H9 (cell line): Measurements from ENCODE around the gene RPS15. TPM values are rescaled to one million over a fixed set of nuclear protein-coding genes. Genes with fewer than 3 reads are reported as not detected.
A peak's percentile ranks its signal among the peaks of the same experiment; 100 is the strongest.

ENCODE experiments used
- DNase-seq: peaks from one replicate; pipeline ENCODE4 v3.0.0-alpha.2; 2017
- H2AFZ ChIP-seq: one replicate; pipeline ENCODE4 v1.6.1; 2013; ENCODE audit warnings: mild to moderate bottlenecking, low read length, control low read depth, moderate library complexity
- H2AK5ac ChIP-seq: 2 replicates; pipeline ENCODE4 v1.6.1; 2013; ENCODE audit warnings: low read length, control low read depth, mixed read lengths; ENCODE audit not compliant: insufficient read length
- H2BK120ac ChIP-seq: one replicate; pipeline ENCODE4 v1.6.1; 2013; ENCODE audit warnings: low read depth, mild to moderate bottlenecking, low read length, control low read depth, inconsistent platforms; ENCODE audit not compliant: poor library complexity, severe bottlenecking
- H2BK12ac ChIP-seq: 2 replicates; pipeline ENCODE4 v1.6.1; 2013; ENCODE audit warnings: low read length, control low read depth, mixed read lengths, low read depth; ENCODE audit not compliant: insufficient read length
- H2BK15ac ChIP-seq: 2 replicates; pipeline ENCODE4 v1.6.1; 2013; ENCODE audit warnings: low read depth, low read length, control low read depth
- H2BK20ac ChIP-seq: one replicate; pipeline ENCODE4 v1.6.1; 2013; ENCODE audit warnings: low read depth, mild to moderate bottlenecking, low read length, control low read depth, inconsistent platforms; ENCODE audit not compliant: poor library complexity, severe bottlenecking
- H2BK5ac ChIP-seq: 2 replicates; pipeline ENCODE4 v1.6.1; 2013; ENCODE audit warnings: low read length, control low read depth, mixed read lengths; ENCODE audit not compliant: insufficient read length
- H3K14ac ChIP-seq: 2 replicates; pipeline ENCODE4 v1.6.1; 2013; ENCODE audit warnings: low read length, control low read depth; ENCODE audit not compliant: insufficient read depth
- H3K18ac ChIP-seq: 2 replicates; pipeline ENCODE4 v1.6.1; 2013; ENCODE audit warnings: low read depth, mild to moderate bottlenecking, mixed read lengths, low read length, control low read depth; ENCODE audit not compliant: insufficient read length
- H3K23ac ChIP-seq: 2 replicates; pipeline ENCODE4 v1.6.1; 2013; ENCODE audit warnings: low read length, control low read depth, mixed read lengths, low read depth; ENCODE audit not compliant: insufficient read length
- H3K23me2 ChIP-seq: 2 replicates; pipeline ENCODE4 v1.6.1; 2013; ENCODE audit warnings: low read depth, mild to moderate bottlenecking, mixed read lengths, low read length, control low read depth; ENCODE audit not compliant: insufficient read length, poor library complexity, severe bottlenecking
- H3K27ac ChIP-seq: 2 replicates; pipeline ENCODE4 v1.5.1; 2013; ENCODE audit warnings: low read length, control low read depth, mixed read lengths, low read depth; ENCODE audit not compliant: insufficient read length
- H3K27me3 ChIP-seq: 2 replicates; pipeline ENCODE4 v1.6.1; 2013; ENCODE audit warnings: low read length, control low read depth, inconsistent platforms; ENCODE audit not compliant: insufficient read depth
- H3K4ac ChIP-seq: 2 replicates; pipeline ENCODE4 v1.6.1; 2013; ENCODE audit warnings: low read depth, mild to moderate bottlenecking, control low read depth, inconsistent platforms, low read length, moderate library complexity
- H3K4me1 ChIP-seq: 2 replicates; pipeline ENCODE4 v1.6.1; 2013; ENCODE audit warnings: low read length, control low read depth, inconsistent platforms; ENCODE audit not compliant: insufficient read depth
- H3K4me2 ChIP-seq: 2 replicates; pipeline ENCODE4 v1.6.1; 2013; ENCODE audit warnings: low read length, control low read depth, mixed read lengths; ENCODE audit not compliant: insufficient read length, insufficient read depth
- H3K56ac ChIP-seq: 2 replicates; pipeline ENCODE4 v1.6.1; 2013; ENCODE audit warnings: low read depth, mild to moderate bottlenecking, mixed read lengths, low read length, control low read depth; ENCODE audit not compliant: insufficient read length
- H3K79me1 ChIP-seq: 2 replicates; pipeline ENCODE4 v1.6.1; 2013; ENCODE audit warnings: low read depth, mild to moderate bottlenecking, moderate library complexity, low read length, control low read depth, inconsistent platforms; ENCODE audit not compliant: insufficient read depth, poor library complexity, severe bottlenecking
- H3K79me2 ChIP-seq: 2 replicates; pipeline ENCODE4 v1.6.1; 2013; ENCODE audit warnings: low read length, control low read depth, inconsistent platforms; ENCODE audit not compliant: insufficient read depth
- H3K9ac ChIP-seq: 2 replicates; pipeline ENCODE4 v1.6.1; 2013; ENCODE audit warnings: low read length, control low read depth, mixed read lengths; ENCODE audit not compliant: insufficient read length; ENCODE audit errors: extremely low read depth
- H3K9me3 ChIP-seq: one replicate; pipeline ENCODE4 v1.6.1; 2013; ENCODE audit warnings: low read depth, low read length, inconsistent platforms; ENCODE audit not compliant: control insufficient read depth
- H3T11ph ChIP-seq: one replicate; pipeline ENCODE4 v1.6.1; 2013; ENCODE audit warnings: mild to moderate bottlenecking, low read length, control low read depth, inconsistent platforms
- H4K20me1 ChIP-seq: one replicate; pipeline ENCODE4 v1.6.1; 2013; ENCODE audit not compliant: control insufficient read depth, insufficient read length, insufficient read depth
- H4K5ac ChIP-seq: 2 replicates; pipeline ENCODE4 v1.6.1; 2013; ENCODE audit warnings: low read depth, mild to moderate bottlenecking, mixed read lengths, low read length, control low read depth; ENCODE audit not compliant: insufficient read length
- H4K8ac ChIP-seq: replicated peaks from 2 replicates; pipeline ENCODE4 v1.6.1; 2013; ENCODE audit warnings: low read length, control low read depth, mixed read lengths, low read depth; ENCODE audit not compliant: insufficient read length
- H4K91ac ChIP-seq: 2 replicates; pipeline ENCODE4 v1.6.1; 2013; ENCODE audit warnings: low read depth, mild to moderate bottlenecking, moderate library complexity, mixed read lengths, low read length, control low read depth; ENCODE audit not compliant: insufficient read length
- H3K27ac Mint-ChIP-seq, 3 experiments: 2 replicates in 2 of 3; 3 replicates in 1 of 3; pipeline ENCODE4 v1.8.0; 2020 to 2021; ENCODE audit warnings: mixed read lengths in 3 of 3, mild to moderate bottlenecking in 1 of 3, moderate library complexity in 1 of 3
- H3K27me3 Mint-ChIP-seq: 2 replicates; pipeline ENCODE4 v1.8.0; 2021; ENCODE audit warnings: low read depth, mild to moderate bottlenecking, moderate library complexity, mixed read lengths
- H3K36me3 Mint-ChIP-seq, 3 experiments: 2 replicates in 2 of 3; 3 replicates in 1 of 3; pipeline ENCODE4 v1.8.0; 2020 to 2021; ENCODE audit warnings: low read depth in 3 of 3, mixed read lengths in 3 of 3; ENCODE audit not compliant: insufficient read depth in 1 of 3
- H3K4me1 Mint-ChIP-seq, 2 experiments: 2 replicates each; pipeline ENCODE4 v1.8.0; 2020; ENCODE audit warnings: mixed read lengths in 2 of 2
- H3K4me3 Mint-ChIP-seq, 2 experiments: 2 replicates in 1 of 2; 3 replicates in 1 of 2; pipeline ENCODE4 v1.8.0; 2020 to 2021; ENCODE audit warnings: mild to moderate bottlenecking in 2 of 2, mixed read lengths in 2 of 2, moderate library complexity in 1 of 2
- H3K9me3 Mint-ChIP-seq, 2 experiments: 2 replicates in 1 of 2; 3 replicates in 1 of 2; pipeline ENCODE4 v1.8.0; 2020; ENCODE audit warnings: mild to moderate bottlenecking in 2 of 2, mixed read lengths in 2 of 2, moderate library complexity in 1 of 2
- CTCF ChIP-seq: fragments of 200-600 bp; sonication (generic); conservative IDR thresholded peaks from 3 replicates; pipeline ENCODE4 v1.8.0; 2021; ENCODE audit warnings: antibody characterized with exemption, mild to moderate bottlenecking
- WGBS: extraction: QIAGEN DNeasy Blood & Tissue Kit; methylation state at CpG from one replicate; pipeline ENCODE4 v1.1.7; 2013; ENCODE audit warnings: missing lambda C conversion rate, low lambda C conversion rate, mixed read lengths; ENCODE audit not compliant: insufficient read length; ENCODE audit errors: extremely low coverage; 5-methylcytosine and 5-hydroxymethylcytosine counted together
- total RNA-seq: library from RNA; stranded (reverse); gene quantifications from 2 replicates; pipeline ENCODE4 v1.2.1, GENCODE V29; 2021

RPS15 gene
- total RNA-seq, 1 experiment from 2014 or later = 1,628 TPM

GRCh38 chr19:1466018-1466460, 27.8 kb downstream of the RPS15 start:
- no peak overlapping the region for H2AFZ ChIP-seq
- H3K4me1 Mint-ChIP-seq = peaks cover 2 to 4% of the 10 kb centered on the region in 2 experiments; a peak in 2 of 4 replicates

More at GRCh38 chr19:1466018-1466460, 27.8 kb downstream of the RPS15 start:
- no peaks in the 10 kb centered on the region for H3K79me2 ChIP-seq
- no peak overlapping the region for H3K18ac ChIP-seq
- H3K9ac ChIP-seq = no peak overlapping the region
- Mint-ChIP-seq H3K4me3 (no peak overlapping the region), H3K27me3 (peaks cover 74% of the 10 kb centered on the region), H3K9me3 (no peaks in the 10 kb centered on the region), H3K36me3 (no peaks in the 10 kb centered on the region), H3K27ac (no peak overlapping the region)
- H3K27ac ChIP-seq = no peak overlapping the region
- H3K9me3 ChIP-seq = no peaks in the 10 kb centered on the region
- H3K4me2 ChIP-seq = peak overlapping the region; percentile 37
- WGBS = no CpG with 5 or more reads among the region's 41 CpGs
- DNase-seq = no peak
- no peak overlapping the region for H4K5ac ChIP-seq
- no peak overlapping the region for H3K14ac ChIP-seq
- no peak overlapping the region for H2BK5ac ChIP-seq
- H3T11ph ChIP-seq = no peak overlapping the region
- H2BK120ac ChIP-seq = no peak overlapping the region
- peaks cover 9% of the 10 kb centered on the region for H3K23me2 ChIP-seq
- no peak overlapping the region for H3K56ac ChIP-seq
- H4K20me1 ChIP-seq = no peaks in the 10 kb centered on the region
- no peak overlapping the region for H2BK15ac ChIP-seq
- peaks cover 54% of the 10 kb centered on the region for H3K27me3 ChIP-seq
- no peak overlapping the region for H2BK20ac ChIP-seq
- no peaks in the 10 kb centered on the region for H3K79me1 ChIP-seq
- no peak overlapping the region for H4K8ac ChIP-seq
- no peak overlapping the region for H3K4ac ChIP-seq
- no peaks in the 10 kb centered on the region for H3K4me1 ChIP-seq
- no peak overlapping the region for H2BK12ac ChIP-seq
- no peak overlapping the region for H3K23ac ChIP-seq
- H2AK5ac ChIP-seq = no peak overlapping the region
- no peak overlapping the region for H4K91ac ChIP-seq
- peak; percentile 16; the same call in 1 of the 3 replicates for TF ChIP-seq CTCF
